NT2/D1 (cell line): ENCODE measurements around the gene TMUB1.

Experiments
- SUZ12 ChIP-seq: IDR thresholded peaks from 2 replicates; pipeline ENCODE4 v1.6.1; 2011; ENCODE audit not compliant: insufficient read length, insufficient read depth; ENCODE audit errors: extremely low read depth
- YY1 ChIP-seq: IDR thresholded peaks from 2 replicates; pipeline ENCODE4 v1.6.1; 2011; ENCODE audit not compliant: insufficient read length, insufficient read depth
- ZNF274 ChIP-seq: IDR thresholded peaks from 2 replicates; pipeline ENCODE4 v1.6.1; 2011; ENCODE audit warnings: mild to moderate bottlenecking, low read depth, low read length

DNA sequence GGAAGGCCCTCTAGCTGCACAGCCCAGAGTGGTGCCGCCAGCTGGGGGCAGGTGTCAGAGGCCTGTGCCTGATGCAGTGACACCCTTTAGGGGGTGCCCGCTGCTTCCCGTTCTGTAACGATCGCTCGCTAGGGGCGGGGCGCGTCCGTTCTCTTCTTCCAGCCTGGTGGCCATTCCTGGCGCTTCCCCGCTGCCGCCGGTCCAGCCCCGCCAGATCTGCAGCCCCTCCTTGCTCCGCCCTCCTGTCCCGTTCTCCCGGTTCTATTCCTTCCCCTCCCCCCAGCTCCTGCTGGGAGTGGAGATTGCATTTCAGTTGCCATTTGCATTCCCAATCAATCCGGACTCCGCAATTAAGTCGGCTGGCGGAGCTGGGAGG is 42.2 kb upstream of the TMUB1 start:
- TF ChIP-seq YY1, result no peak
- no peak for TF ChIP-seq ZNF274
- no peak for TF ChIP-seq SUZ12
